Nucleus accumbens (tissue), 56 donors: Measurements from ENCODE around the gene SPANXN2.
"Not testable (repeated sequence)": the region's sequence is repeated elsewhere in the genome, so short reads cannot be mapped to it uniquely, and the experiment has no call there.

ENCODE experiments used
- DNase-seq, 56 donors: peaks; one replicate each; lab custom pipeline; 2025; lab: John Stamatoyannopoulos, UW

SPANXN2 gene

GRCh38 chrX:143720652-143721051 is at the start of gene SPANXN2:
Gene SPANXN2 (minus strand): TSS chrX:143720752. CDS start chrX:143720668, 84 bp downstream.
- DNase-seq: not testable (repeated sequence)

- DNase-seq: no peak
Measured at GRCh38 chrX:143768976-143769375, 48.4 kb upstream of the SPANXN2 start.

GRCh38 chrX:143767789-143768188 is 47.2 kb upstream of the SPANXN2 start:
- not testable (repeated sequence) for DNase-seq

- DNase-seq: no peak
Measured at GRCh38 chrX:143757887-143758286, 37.3 kb upstream of the SPANXN2 start.

GRCh38 chrX:143757375-143757774 is 36.8 kb upstream of the SPANXN2 start:
- no peak for DNase-seq

- no peak for DNase-seq
Measured at GRCh38 chrX:143754183-143754582, 33.6 kb upstream of the SPANXN2 start.

GRCh38 chrX:143733866-143734265 is 13.3 kb upstream of the SPANXN2 start:
- no peak for DNase-seq

GRCh38 chrX:143726296-143726695 is 5.7 kb upstream of the SPANXN2 start:
- DNase-seq: no peak

- no peak for DNase-seq
Measured at GRCh38 chrX:143701460-143701859, 19.1 kb downstream of the SPANXN2 start.

GRCh38 chrX:143694885-143695284 is 25.7 kb downstream of the SPANXN2 start:
- DNase-seq: no peak

- DNase-seq: no peak
Measured at GRCh38 chrX:143683486-143683885, 37.1 kb downstream of the SPANXN2 start.

GRCh38 chrX:143674926-143675325 is 45.6 kb downstream of the SPANXN2 start:
- no peak for DNase-seq

GRCh38 chrX:143669395-143669794 is 51.2 kb downstream of the SPANXN2 start:
- DNase-seq: no peak

GRCh38 chrX:143664302-143664701 is 56.2 kb downstream of the SPANXN2 start:
- peak in 1 of 56 donors; percentile 1 for DNase-seq

GRCh38 chrX:143663755-143664154 is 56.8 kb downstream of the SPANXN2 start:
- no peak for DNase-seq
